ENCODE data around the gene CNPY3.

- TF ChIP-seq CTCF (IDR thresholded peaks at IDR 0.05) = no peak
- no peak for TF ChIP-seq POLR2A (IDR thresholded peaks at IDR 0.05)
- no peak for TF ChIP-seq POLR2AphosphoS5 (IDR thresholded peaks at IDR 0.05)
Observed at GRCh38 chr6:42988486-42989020, 59.3 kb downstream of the CNPY3 start.

Data from breast epithelium (tissue), 3 donors.